Measurements from ENCODE around the gene GOSR1.
"Not testable (repeated sequence)": the region's sequence is repeated elsewhere in the genome, so short reads cannot be mapped to it uniquely, and the experiment has no call there.

Gene GOSR1

DNA sequence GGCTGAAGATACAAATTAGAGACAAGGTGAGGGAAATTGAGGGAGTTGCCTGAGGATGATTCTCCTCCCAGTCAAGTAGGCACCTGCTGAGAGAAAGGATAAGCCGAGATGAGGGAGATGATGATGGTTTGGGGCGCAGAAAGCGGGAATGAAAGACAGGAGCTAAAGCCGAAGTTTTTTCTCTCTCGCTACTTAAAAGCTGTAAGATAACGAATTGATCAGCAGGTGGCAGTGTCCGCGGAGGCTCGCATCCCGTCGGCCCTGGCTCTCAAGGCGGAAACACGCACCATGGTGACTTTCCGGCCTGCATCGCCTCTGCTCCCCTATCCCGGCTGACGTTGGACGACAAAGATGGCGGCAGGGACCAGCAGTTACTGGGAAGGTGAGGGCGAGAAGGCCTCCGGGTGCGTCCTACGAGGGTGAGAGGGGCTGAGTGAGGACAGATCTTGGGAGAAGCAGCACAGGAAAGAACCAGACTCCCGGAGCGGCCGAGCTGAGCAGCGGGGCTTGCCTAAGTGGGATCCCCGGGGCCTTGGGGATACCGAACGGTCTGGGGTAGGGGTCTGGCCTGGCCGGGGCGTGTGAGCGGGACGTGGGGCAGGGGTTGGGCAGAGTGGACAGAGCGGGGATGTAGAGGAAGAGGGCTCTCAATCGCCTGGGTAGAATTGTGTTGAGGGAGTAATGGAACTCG is at the start of gene GOSR1:
Gene GOSR1 (plus strand): TSS at position 326 of the 691 bp plus-strand sequence. CDS start 26 bp downstream, at position 352.
- peak; percentile 84 to 89 for DNase-seq (ENCODE audit: low read depth in 2 of 2)

DNA sequence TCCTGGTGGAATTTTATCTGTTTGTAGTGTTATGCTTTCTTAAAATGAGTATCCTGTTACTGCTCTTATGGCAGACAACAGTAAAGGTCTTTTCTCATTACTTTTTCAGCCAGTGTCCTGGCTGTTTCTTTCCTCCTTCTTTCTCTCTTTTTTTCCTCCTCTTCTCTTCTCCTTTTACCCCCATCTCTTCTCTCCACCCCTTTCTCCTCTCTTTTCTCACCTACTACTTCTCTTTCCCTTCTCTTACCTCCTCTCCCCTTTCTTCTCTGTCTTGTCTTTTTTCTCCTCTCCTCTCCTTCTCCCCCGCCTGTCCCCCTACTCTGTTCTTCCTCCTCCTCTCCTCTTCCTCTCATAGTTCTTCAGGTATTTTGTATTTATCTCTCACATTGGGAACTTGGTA is 49.6 kb upstream of the GOSR1 start:
- DNase-seq (ENCODE audit: low read depth in 2 of 2), result no peak

DNA sequence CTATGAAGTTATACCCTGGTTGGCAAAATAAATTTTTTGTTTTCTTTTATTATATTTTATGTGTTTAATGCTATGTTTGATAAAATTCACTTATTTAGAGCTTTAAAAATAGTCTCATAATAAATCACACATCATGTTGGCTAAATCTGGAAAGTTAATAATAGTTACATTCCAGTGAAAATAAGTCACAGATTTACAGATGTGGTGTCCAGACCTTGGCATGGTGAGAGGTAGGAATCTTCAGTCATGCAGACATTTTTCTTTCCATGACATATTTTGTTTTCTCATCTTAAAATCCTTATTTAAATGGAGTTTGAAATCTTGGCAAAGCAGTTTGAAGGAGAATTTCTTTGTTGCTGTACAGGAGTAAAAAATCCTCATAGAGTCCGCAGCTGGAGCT is 48.1 kb upstream of the GOSR1 start:
- no peak for DNase-seq (ENCODE audit: low read depth in 2 of 2)

DNA sequence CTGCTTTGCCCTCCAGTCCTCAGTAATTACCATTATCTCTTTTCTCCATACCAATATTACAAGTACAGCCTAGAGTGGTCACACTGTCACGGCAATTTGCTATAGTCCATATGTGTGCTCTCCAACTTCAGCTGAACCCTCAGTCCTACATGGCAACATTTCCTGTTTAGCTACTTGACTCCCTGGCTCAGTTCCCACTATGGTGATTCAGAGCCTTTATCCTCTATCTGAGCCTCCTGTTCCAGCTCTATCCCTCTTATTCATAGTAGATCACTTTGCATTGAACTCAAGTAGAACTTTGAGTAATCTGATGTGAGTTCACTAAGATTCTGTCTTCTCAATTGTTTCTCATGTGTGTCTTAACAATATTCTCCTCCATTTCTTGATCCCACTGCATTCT is 43.7 kb upstream of the GOSR1 start:
- no peak for DNase-seq (ENCODE audit: low read depth in 2 of 2)

DNA sequence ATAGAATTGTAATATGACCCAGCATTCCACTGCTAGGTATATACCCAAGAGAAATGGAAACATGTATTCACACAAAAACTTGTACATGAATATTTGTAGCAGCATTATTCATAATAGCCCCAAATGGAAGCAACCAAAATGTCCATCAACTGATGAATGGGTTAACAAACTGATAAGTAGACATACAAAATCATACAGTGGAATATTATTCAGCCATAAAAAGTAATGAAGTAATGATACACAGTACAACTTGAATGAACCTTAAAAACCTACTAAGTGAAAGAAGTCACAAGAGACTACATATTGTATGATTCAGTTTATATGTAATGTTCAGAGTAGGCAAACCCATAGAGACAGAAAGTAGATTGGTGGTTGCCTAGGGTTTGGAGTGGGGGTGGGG is 40.5 kb upstream of the GOSR1 start:
- no peak for DNase-seq (ENCODE audit: low read depth in 2 of 2)

DNA sequence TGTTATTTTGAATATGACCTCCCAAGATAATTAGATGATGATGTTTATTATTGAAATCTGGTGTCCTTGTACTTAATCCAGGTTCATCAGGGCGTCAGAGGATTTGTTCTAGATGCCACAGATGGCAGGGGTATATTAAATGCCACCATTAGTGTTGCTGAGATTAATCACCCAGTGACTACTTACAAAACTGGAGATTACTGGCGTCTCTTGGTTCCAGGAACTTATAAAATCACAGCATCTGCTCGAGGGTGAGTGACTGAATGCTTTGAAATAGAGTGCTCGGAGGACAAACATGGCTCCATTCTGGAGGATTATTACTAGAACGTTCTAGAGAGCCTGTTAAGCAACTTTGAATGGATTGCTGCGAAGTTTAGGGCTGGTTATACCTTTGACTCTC is 33.5 kb upstream of the GOSR1 start:
- no peak for DNase-seq (ENCODE audit: low read depth in 2 of 2)

DNA sequence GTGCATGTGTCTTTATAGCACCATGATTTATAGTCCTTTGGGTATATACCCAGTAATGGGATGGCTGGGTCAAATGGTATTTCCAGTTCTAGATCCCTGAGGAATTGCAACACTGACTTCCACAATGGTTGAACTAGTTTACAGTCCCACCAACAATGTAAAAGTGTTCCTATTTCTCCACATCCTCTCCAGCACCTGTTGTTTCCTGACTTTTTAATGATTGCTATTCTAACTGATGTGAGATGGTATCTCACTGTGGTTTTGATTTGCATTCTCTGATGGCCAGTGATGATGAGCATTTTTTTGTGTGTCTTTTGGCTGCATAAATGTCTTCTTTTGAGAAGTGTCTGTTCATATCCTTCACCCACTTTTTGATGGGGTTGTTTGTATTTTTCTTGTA is 30.6 kb upstream of the GOSR1 start:
- DNase-seq (ENCODE audit: low read depth in 2 of 2), result not testable (repeated sequence)

DNA sequence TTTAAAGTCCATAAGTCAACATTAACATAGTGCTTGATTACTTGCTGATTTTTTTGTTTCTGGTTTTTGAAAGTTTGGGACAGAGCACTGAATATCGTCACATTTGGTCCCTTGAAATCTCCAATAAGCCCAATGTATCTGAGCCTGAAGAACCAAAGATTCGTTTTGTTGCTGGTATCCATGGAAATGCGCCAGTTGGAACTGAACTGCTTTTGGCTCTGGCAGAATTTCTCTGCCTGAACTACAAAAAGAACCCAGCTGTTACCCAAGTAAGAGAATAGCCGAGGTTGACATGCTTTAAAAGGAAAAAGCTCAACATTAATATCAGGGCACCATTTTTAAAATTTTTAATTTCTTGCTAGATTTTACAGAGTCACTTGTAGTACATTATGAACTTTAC is 27.7 kb upstream of the GOSR1 start:
- no peak for DNase-seq (ENCODE audit: low read depth in 2 of 2)

DNA sequence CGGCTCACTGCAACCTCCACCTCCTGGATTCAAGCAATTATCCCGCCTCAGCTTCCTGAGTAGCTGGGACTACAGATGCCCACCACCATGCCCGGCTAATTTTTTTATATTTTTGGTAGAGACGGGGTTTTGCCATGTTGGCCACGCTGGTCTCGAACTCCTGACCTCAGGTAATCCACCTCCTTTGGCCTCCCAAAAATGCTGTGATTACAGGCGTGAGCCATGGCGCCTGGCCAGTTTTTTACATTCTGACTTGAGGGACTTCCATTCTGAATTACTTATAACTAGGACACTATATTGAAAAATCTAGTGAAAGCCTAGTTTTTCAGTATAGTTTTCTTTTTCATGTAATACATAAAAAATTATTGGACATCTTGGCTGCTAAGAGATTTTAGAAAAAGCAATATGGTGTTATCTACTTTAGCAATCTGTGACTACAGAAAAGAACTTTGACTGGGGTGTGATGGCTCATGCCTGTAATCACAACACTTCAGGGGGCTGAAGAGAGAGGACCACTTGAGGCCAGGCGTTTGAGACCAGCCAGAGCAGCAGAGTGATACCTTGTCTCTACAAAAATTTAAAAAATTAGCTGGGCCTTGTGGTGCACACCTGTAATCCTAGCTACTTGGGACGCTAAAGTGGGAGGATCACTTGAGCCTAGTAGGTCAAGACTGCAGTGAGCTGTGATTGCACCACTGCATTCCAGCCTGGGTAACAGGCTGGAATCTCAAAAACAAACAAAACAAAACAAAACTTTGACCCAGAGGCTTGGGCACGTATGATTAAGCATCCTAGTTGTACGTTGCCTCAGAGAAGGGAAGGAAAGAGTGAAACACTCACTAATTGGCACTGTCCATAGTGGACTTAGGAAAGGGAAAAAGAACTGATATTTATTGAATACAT is 26.8 kb upstream of the GOSR1 start:
- no peak for DNase-seq (ENCODE audit: low read depth in 2 of 2)

DNA sequence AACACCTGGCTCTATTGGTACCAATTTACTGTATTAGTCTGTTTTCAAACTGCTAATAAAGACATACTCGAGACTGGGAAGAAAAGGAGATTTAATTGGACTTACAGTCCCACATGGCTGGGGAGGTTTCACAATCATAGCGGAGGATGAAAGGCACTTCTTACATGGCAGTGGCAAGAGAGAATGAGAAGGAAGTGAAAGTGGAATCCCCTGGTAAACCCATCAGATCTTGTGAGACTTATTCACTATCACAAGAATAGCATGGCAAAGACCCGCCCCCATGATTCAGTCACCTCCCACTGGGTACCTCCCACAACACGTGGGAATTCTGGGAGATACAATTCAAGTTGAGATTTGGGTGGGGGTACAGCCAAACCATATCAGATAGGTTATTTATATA is 22.6 kb upstream of the GOSR1 start:
- DNase-seq (ENCODE audit: low read depth in 2 of 2), result no peak

DNA sequence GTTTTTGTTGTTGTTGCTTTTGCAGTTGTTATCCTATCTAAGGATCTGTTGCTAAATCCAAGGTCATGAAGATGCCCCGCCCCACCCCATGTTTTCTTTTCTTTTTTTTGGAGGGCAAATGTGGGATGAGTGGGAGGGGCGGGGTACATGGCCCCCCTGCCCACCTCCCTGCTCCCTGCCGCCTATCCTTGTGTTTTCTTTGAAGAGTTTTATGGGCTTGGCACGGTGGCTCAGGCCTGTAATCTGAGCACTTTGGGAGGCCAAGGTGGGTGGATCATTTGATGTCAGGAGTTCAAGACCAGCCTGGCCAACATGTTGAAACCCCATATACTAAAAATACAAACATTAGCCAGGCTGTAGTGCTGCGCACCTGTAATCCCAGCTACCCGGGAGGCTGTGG is 18.8 kb upstream of the GOSR1 start:
- no peak for DNase-seq (ENCODE audit: low read depth in 2 of 2)

DNA sequence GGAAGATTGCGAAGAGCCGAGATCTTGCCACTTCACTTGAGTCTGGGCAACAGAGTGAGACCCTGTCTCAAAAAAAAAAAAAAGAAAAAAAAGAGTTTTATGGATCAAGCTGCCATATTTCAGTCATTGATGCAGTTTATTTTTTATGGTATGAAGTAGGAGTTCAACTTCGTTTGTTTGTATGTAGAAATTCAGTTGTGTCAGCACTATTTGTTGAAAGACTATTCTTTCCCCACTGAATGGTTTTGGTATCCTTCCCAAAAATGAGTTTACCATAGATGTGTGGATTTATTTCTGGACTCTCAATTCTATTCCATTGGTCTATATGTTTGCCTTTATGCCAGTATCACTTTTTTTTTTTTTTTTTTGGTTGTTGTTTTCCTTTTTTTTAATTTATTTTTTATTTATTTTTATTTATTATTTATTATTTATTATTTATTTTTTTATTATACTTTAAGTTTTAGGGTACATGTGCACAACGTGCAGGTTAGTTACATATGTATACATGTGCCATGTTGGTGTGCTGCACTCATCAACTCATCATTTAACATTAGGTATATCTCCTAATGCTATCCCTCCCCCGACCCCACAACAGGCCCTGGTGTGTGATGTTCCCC is 18.3 kb upstream of the GOSR1 start:
- not testable (repeated sequence) for DNase-seq (ENCODE audit: low read depth in 2 of 2)

DNA sequence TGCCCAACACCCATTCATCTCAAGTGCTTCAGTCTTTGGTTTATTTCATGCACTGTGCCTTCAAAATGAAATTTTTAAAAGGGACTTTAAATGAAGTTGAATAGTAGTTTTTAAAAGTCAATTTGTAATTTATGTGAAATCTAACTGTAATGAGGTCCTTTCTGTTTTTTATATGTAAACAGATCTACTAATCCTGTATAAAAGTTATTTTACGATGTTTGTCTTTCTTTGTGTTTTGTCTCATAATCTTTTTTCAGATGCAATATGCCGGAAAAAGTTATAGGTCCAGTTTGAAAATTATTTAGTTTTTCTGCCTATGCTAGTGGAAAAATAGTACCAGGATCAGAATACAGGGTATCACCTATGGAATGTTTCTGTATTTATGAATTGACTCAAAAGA is 8.7 kb upstream of the GOSR1 start:
- no peak for DNase-seq (ENCODE audit: low read depth in 2 of 2)

DNA sequence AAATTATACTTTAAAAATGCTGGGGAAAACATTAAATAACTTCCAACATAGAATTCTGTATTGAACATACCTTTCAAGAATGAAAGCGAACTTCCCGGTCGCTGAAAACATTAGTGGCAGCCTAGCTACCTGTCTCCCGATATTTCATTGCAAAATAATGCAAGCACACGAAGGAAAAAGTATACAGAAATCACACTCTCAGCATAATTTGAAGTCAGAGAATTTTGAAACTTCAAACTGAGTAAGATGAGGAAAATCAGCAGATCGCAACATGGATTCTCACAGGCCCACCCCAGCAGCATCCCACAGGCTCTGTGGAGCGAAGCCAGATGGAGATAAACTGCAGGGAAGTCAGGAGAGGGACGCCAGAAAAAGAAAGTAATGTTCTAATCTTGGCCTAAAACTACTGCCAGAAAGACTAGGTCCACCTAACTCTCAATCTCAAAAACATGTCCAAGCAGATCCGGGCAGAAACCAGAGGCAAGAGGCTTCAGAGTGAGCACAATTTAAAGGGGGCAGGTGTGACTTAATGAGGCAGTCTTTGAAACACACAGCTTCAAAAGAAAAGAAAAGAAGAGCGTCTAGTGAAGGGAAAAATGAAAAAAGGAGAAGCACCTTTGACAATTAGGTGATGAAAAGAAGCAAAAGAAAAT is 4.8 kb upstream of the GOSR1 start:
- DNase-seq (ENCODE audit: low read depth in 2 of 2), result no peak

DNA sequence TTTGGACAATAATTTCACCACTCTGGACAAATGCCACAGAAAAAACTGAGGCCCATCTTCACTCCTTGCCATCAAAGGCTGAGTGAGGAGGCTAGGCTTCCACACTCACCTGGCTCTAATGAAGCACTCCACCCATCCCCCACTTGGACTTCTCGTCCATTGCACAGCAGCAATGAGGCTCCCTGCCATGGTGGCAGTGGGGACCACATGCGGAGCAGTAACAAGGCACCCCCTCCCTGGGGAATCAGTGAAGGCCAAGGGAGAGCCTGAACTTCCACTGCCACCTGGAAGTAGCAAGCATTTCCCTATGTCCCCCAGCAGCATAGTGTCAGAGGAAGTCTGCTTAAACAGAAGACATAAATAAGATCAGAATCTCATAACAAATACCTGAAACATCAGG is 2.0 kb upstream of the GOSR1 start:
- no peak for DNase-seq (ENCODE audit: low read depth in 2 of 2)

DNA sequence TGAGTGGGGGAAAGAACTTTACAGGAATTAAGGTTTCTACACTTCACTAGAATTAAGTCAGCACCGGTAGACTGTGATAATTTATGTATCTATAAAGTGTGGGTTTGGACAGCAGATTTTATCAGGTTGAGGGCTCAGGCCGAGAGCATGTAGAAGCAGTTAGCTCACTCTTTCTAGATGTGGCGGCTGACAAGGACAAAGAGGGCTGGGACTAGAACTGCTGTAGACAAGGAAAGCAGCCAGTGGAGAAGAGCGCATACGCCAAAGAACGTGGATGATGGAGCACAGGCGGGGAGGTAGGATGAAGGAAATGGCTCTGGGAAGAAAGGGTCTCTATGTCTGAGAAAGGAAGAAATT is 504 bp upstream of the GOSR1 start:
- peak in 1 of 2 experiments; percentile 2 for DNase-seq (ENCODE audit: low read depth in 2 of 2)

DNA sequence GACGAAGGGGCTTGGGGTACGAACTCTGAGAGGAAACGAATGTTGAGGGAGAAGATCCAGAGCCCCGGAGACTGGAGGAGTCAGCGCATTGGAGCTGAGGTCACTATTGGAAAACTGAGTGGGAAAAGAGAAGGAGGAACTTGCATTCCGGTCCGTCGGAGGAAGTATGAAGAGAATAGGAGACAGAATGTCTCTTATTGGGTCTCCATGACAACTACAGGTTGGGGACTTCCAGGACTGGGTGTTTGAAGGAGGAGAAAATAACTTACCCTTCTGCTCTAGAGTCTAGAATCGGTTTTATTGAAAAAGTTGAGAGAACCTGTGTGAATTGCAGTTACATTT is 537 bp downstream of the GOSR1 start:
- DNase-seq (ENCODE audit: low read depth in 2 of 2), result no peak

DNA sequence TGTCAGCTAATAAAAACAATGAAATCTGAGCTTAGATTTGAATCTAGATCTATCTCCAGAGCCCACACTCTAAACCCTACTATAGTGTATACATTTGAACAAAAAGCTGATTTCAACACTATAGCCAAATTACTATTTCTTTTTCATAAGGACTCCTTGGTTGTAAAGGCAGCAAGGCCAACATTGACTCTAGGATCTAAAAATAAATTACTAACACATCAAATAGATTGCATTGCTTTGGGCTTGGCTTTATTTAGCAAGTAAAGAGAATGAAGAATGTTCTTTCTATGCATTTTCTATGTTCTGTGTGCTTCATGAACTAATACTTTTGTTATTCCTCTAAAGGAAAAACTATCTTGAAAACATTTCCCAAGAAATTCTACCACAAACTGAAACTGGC is 5.3 kb downstream of the GOSR1 start:
- DNase-seq (ENCODE audit: low read depth in 2 of 2), result no peak

DNA sequence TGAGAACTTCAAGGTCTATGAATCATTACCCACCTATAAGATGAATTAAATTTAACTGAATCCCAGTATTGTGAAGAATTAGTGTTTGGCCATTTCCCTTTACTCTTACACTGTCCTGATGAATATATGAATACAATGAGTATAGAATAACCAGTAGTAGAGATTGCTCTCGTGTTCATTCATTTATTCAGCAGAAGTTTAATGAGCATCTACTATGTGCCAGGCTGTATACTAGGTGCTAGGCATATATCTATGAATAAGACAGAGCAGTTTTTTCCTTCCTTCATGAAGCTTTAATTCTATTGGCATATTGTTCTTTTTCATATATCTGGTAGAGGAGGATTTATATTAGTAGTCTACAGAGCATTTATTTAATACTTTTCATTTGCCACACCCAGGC is 6.0 kb downstream of the GOSR1 start:
- no peak for DNase-seq (ENCODE audit: low read depth in 2 of 2)

DNA sequence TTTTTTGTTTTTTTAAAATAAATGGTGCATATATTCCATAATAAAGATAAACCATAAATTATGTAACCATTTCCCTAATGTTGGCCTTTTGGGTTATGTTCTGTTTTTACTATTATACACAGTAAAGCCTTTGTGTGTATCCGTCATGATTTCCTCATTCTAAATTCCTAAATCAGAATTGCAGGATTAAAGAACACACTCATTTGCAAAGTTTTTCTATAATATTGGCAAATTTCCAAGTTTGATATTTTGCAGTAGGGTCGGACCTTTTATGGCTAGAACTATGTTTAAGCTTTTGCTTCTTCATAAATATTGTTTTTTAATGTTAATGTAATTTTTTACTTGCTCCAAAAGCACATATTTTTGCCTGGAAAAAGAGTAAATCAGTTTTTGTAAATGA is 16.6 kb downstream of the GOSR1 start:
- no peak for DNase-seq (ENCODE audit: low read depth in 2 of 2)

DNA sequence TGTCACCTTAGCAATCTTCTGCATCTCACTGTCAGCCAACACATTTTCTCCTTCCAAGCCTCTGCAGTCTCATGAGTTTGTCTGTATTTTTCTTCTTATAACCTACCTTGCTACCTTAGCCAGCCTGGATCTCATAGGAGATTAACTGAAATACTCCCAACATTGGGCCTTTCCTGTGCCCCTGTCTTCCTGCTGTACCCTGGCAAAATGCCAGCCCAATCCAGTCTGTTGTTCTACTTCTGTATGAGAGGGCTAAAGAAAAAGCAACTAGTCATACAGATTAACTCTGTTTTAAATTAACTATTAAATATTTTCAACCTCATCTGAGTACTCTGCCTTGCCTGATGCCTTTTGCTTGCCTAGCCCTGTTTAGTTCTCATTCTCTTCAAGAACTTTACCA is 18.4 kb downstream of the GOSR1 start:
- no peak for DNase-seq (ENCODE audit: low read depth in 2 of 2)

DNA sequence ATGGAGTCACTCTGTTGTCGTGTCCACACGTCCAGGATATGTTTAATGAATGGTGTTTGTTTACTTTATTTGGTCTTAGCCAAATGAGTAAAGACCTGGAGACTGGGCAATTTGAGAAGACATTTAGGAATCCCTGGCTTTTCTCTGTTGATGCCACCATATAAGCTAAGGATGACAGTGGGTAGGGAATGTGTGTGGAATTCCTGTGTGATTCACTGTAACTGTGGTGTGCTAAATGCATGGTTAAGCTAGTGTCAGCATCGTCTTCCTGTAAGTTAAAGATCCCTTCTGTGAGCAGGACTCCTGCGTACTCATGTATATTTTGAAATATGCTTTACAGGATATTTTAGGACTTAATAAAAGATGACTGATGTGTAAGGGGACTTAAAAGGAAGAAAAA is 26.4 kb downstream of the GOSR1 start:
- DNase-seq (ENCODE audit: low read depth in 2 of 2), result no peak
